PC-3 (cell line): Measurements from ENCODE around the gene NOM1. TPM values are rescaled to one million over a fixed set of nuclear protein-coding genes. Genes with fewer than 3 reads are reported as not detected.

Experiments used
- ATAC-seq: fragments of 200-7000 bp; cut with Tn5 transposase; 2 replicates; pipeline ENCODE4 v1.9.1; 2020; ENCODE audit warnings: mild to moderate bottlenecking, moderate library complexity
- BruUV-seq: library from RNA; stranded (reverse); fragments of 400-500 nt; replicated peaks from 2 replicates; lab custom pipeline; 2021; lab: Mats Ljungman, UMichigan
- CTCF ChIA-PET: fragments of 300-600 bp; sonication (Branson Sonifier 250); formaldehyde crosslinking; loops from one replicate; lab custom pipeline; 2022; ENCODE audit warnings: antibody characterized with exemption; lab: Charles Lee
- POLR2A ChIA-PET: fragments of 300-600 bp; sonication (Branson Sonifier 250); formaldehyde crosslinking; loops from one replicate; lab custom pipeline; 2022; ENCODE audit warnings: antibody characterized with exemption; ENCODE audit not compliant: unreplicated experiment; lab: Charles Lee
- DNase-seq: peaks from one replicate; pipeline ENCODE4 v3.0.0-alpha.2; 2015
- H2AFZ ChIP-seq: fragments of 300-600 bp; sonication (generic); 2 replicates; pipeline ENCODE4 v1.6.0; 2016; ENCODE audit warnings: antibody characterized with exemption, low read length
- H3F3A ChIP-seq: fragments of 300-600 bp; sonication (generic); one replicate; pipeline ENCODE4 v1.6.0; 2017; ENCODE audit warnings: antibody characterized with exemption, low read length, control low read depth, mild to moderate bottlenecking; ENCODE audit not compliant: unreplicated experiment
- H3K27ac ChIP-seq: fragments of 300-600 bp; sonication (generic); 2 replicates; pipeline ENCODE4 v1.5.1; 2016; ENCODE audit warnings: mild to moderate bottlenecking, low read length
- H3K27me3 ChIP-seq: fragments of 300-600 bp; sonication (generic); 2 replicates; pipeline ENCODE4 v1.6.1; 2016; ENCODE audit warnings: low read length, mixed read lengths
- H3K36me3 ChIP-seq: fragments of 300-600 bp; sonication (generic); 2 replicates; pipeline ENCODE4 v1.6.1; 2016; ENCODE audit warnings: low read depth, mixed run types, low read length, mixed read lengths
- H3K4me1 ChIP-seq: fragments of 300-600 bp; sonication (generic); 2 replicates; pipeline ENCODE4 v1.5.1; 2016; ENCODE audit warnings: low read length; ENCODE audit not compliant: insufficient read depth
- H3K4me2 ChIP-seq: fragments of 300-600 bp; sonication (generic); 2 replicates; pipeline ENCODE4 v1.6.0; 2016; ENCODE audit warnings: low read length
- H3K4me3 ChIP-seq: fragments of 300-600 bp; sonication (generic); 2 replicates; pipeline ENCODE4 v1.5.1; 2016; ENCODE audit warnings: mild to moderate bottlenecking, low read length, mixed read lengths
- H3K79me2 ChIP-seq: fragments of 300-600 bp; sonication (generic); 2 replicates; pipeline ENCODE4 v1.6.1; 2017; ENCODE audit warnings: low read length, mixed read lengths
- H3K9ac ChIP-seq: fragments of 300-600 bp; sonication (generic); 2 replicates; pipeline ENCODE4 v1.6.0; 2016; ENCODE audit warnings: mild to moderate bottlenecking, low read length
- H3K9me2 ChIP-seq: fragments of 300-600 bp; sonication (generic); replicated peaks from 2 replicates; pipeline ENCODE4 v1.6.1; 2016; ENCODE audit warnings: mixed run types, low read length, mixed read lengths
- H3K9me3 ChIP-seq: fragments of 300-600 bp; sonication (generic); 2 replicates; pipeline ENCODE4 v1.6.1; 2016; ENCODE audit warnings: low read length, mixed read lengths
- H4K20me1 ChIP-seq: fragments of 300-600 bp; sonication (generic); 2 replicates; pipeline ENCODE4 v1.6.1; 2016; ENCODE audit warnings: low read length, mixed read lengths
- EZH2 ChIP-seq: fragments of 300-600 bp; sonication (generic); IDR thresholded peaks from one replicate; pipeline ENCODE4 v1.6.1; 2017; ENCODE audit warnings: antibody characterized with exemption, mild to moderate bottlenecking, low read length; ENCODE audit not compliant: unreplicated experiment
- EZH2phosphoT487 ChIP-seq: fragments of 300-600 bp; sonication (generic); IDR thresholded peaks from 2 replicates; pipeline ENCODE4 v1.6.1; 2018; ENCODE audit warnings: mild to moderate bottlenecking, antibody characterized with exemption, low read length, borderline replicate concordance
- intact Hi-C: fragments of 100-400 bp; cut with micrococcal nuclease; formaldehyde crosslinking; loops from 2 replicates; pipeline ENCODE4 v1.9.0; 2023
- total RNA-seq: library from RNA; depleted of rRNA; stranded (reverse); fragments of >200 nt; gene quantifications from 2 replicates; pipeline ENCODE4 v1.2.3, GENCODE V29; 2014
- TF ChIP-seq, protein P1 (sequence below): fragments of 300-600 bp; sonication (generic); conservative IDR thresholded peaks from 2 replicates; pipeline ENCODE4 v1.5.1; 2017; ENCODE audit warnings: antibody characterized with exemption, low read depth, mild to moderate bottlenecking, low read length

Gene NOM1
- total RNA-seq, 1 experiment from 2014 or later: 17.7 TPM

GRCh38 chr7:156984174-156984891 lies 34.8 kb downstream of the NOM1 start:
- intact Hi-C loops: no loop called here
- TF ChIP-seq EZH2phosphoT487: no peak
- TF ChIP-seq, protein P1, sequence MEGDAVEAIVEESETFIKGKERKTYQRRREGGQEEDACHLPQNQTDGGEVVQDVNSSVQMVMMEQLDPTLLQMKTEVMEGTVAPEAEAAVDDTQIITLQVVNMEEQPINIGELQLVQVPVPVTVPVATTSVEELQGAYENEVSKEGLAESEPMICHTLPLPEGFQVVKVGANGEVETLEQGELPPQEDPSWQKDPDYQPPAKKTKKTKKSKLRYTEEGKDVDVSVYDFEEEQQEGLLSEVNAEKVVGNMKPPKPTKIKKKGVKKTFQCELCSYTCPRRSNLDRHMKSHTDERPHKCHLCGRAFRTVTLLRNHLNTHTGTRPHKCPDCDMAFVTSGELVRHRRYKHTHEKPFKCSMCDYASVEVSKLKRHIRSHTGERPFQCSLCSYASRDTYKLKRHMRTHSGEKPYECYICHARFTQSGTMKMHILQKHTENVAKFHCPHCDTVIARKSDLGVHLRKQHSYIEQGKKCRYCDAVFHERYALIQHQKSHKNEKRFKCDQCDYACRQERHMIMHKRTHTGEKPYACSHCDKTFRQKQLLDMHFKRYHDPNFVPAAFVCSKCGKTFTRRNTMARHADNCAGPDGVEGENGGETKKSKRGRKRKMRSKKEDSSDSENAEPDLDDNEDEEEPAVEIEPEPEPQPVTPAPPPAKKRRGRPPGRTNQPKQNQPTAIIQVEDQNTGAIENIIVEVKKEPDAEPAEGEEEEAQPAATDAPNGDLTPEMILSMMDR: no peak
- TF ChIP-seq EZH2: no peak
- Histone ChIP-seq H3K79me2 (no peaks in the 10 kb centered on the region), H4K20me1 (no peaks in the 10 kb centered on the region), H2AFZ (no peak overlapping the region), H3K4me2 (no peak overlapping the region), H3F3A (no peaks in the 10 kb centered on the region), H3K27me3 (no peaks in the 10 kb centered on the region), H3K9me2 (no peaks in the 10 kb centered on the region), H3K4me3 (no peak overlapping the region), H3K9me3 (no peaks in the 10 kb centered on the region), H3K27ac (no peak overlapping the region), H3K4me1 (no peaks in the 10 kb centered on the region), H3K36me3 (no peaks in the 10 kb centered on the region), H3K9ac (no peak overlapping the region)
- no TSS peak for BruUV-seq
- DNase-seq: no peak
- ChIA-PET POLR2A (no interaction called here), CTCF (no interaction called here)
- no peak for ATAC-seq

GRCh38 chr7:156985101-156985992 lies 35.8 kb downstream of the NOM1 start:
- no peak overlapping the region for H3K9ac ChIP-seq
- CTCF ChIA-PET: no interaction called here

More at GRCh38 chr7:156985101-156985992, 35.8 kb downstream of the NOM1 start:
- BruUV-seq: no TSS peak
- POLR2A ChIA-PET: no interaction called here
- no peak overlapping the region for H3K4me3 ChIP-seq
- ATAC-seq (no peak), DNase-seq (no peak)
- no peak overlapping the region for H3K4me2 ChIP-seq
- no peaks in the 10 kb centered on the region for H3K9me2 ChIP-seq
- H3K27me3 ChIP-seq: no peaks in the 10 kb centered on the region
- H4K20me1 ChIP-seq: no peaks in the 10 kb centered on the region
- H3K79me2 ChIP-seq: no peaks in the 10 kb centered on the region
- no peaks in the 10 kb centered on the region for H3K36me3 ChIP-seq
- no peaks in the 10 kb centered on the region for H3K9me3 ChIP-seq
- H3F3A ChIP-seq: no peaks in the 10 kb centered on the region
- no peak overlapping the region for H3K27ac ChIP-seq
- no peaks in the 10 kb centered on the region for H3K4me1 ChIP-seq
- intact Hi-C loops: no loop called here
- H2AFZ ChIP-seq: no peak overlapping the region
- TF ChIP-seq EZH2: no peak
- no peak for TF ChIP-seq EZH2phosphoT487
- TF ChIP-seq, protein P1: no peak
